GM13977 (cell line): ENCODE data around the gene PCDHA8.
A peak's percentile ranks its signal among the peaks of the same experiment; 100 is the strongest.

Experiments
- DNase-seq: peaks from one replicate; pipeline ENCODE4 v3.0.0; 2012; ENCODE audit warnings: low spot score
- in situ Hi-C: fragments of 300-500 bp; cut with MboI; formaldehyde crosslinking; loops from one replicate; pipeline ENCODE4 v1.12.0; 2022; ENCODE audit warnings: low sequenced_read_pairs, low pct_unique_long_range_greater_than_20kb, mixed read lengths, inconsistent platforms; ENCODE audit not compliant: unreplicated experiment
- TF ChIP-seq, protein P1 (sequence below): IDR thresholded peaks from 2 replicates; pipeline ENCODE4 v1.5.1; 2012; ENCODE audit warnings: mild to moderate bottlenecking, control low read depth; ENCODE audit not compliant: insufficient read depth; ENCODE audit errors: extremely low read depth, missing control alignments

Gene PCDHA8

DNA sequence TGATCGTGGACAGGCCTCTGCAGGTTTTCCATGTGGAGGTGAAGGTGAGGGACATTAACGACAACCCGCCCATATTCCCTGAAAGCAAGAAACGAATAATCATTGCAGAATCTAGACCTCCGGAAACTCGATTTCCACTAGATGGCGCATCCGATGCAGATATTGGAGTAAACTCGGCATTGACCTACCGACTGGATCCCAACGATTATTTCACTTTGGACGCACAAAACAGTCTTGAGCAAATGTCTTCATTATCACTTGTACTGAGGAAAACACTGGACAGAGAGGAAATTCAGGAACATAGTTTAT, 41.6 kb downstream of the PCDHA8 start:
- in situ Hi-C loops = no loop called here
- peak; percentile 10 for DNase-seq
- TF ChIP-seq, protein P1, sequence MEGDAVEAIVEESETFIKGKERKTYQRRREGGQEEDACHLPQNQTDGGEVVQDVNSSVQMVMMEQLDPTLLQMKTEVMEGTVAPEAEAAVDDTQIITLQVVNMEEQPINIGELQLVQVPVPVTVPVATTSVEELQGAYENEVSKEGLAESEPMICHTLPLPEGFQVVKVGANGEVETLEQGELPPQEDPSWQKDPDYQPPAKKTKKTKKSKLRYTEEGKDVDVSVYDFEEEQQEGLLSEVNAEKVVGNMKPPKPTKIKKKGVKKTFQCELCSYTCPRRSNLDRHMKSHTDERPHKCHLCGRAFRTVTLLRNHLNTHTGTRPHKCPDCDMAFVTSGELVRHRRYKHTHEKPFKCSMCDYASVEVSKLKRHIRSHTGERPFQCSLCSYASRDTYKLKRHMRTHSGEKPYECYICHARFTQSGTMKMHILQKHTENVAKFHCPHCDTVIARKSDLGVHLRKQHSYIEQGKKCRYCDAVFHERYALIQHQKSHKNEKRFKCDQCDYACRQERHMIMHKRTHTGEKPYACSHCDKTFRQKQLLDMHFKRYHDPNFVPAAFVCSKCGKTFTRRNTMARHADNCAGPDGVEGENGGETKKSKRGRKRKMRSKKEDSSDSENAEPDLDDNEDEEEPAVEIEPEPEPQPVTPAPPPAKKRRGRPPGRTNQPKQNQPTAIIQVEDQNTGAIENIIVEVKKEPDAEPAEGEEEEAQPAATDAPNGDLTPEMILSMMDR = no peak

DNA sequence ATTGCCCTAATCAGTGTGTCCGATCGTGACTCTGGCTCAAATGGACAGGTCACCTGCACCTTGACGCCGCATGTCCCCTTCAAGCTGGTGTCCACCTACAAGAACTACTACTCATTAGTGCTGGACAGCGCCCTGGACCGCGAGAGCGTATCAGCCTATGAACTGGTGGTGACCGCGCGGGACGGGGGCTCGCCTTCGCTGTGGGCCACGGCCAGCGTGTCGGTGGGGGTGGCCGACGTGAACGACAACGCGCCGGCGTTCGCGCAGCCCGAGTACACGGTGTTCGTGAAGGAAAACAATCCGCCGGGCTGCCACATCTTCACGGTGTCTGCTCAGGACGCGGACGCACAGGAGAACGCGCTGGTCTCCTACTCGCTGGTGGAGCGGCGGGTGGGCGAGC, 42.4 kb downstream of the PCDHA8 start:
- in situ Hi-C loops = no loop called here
- TF ChIP-seq, protein P1 = no peak
- peak; percentile 7 for DNase-seq

DNA sequence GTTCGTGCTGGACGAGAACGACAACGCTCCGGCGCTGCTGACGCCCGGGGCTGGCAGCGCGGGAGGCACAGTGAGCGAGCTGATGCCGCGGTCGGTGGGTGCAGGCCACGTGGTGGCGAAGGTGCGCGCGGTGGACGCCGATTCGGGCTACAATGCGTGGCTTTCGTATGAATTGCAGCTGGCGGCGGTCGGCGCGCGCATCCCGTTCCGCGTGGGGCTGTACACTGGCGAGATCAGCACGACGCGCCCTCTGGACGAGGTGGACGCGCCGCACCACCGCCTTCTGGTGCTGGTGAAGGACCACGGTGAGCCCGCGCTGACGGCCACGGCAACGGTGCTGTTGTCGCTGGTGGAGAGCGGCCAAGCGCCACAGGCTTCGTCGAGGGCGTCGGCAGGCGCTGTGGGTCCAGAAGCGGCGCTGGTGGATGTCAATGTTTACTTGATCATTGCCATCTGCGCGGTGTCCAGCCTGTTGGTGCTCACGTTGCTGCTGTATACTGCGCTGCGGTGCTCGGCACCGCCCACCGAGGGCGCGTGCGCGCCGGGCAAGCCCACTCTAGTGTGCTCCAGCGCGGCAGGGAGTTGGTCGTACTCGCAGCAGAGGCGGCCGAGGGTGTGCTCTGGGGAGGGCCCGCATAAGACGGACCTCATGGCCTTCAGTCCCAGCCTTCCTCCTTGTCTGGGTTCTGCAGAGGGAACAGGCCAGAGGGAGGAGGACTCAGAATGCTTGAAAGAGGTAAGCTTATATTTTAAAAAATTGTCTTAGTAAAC, 43.1 kb downstream of the PCDHA8 start:
- in situ Hi-C loops = no loop called here
- peak; percentile 5 for DNase-seq
- TF ChIP-seq, protein P1 = no peak
